Activated CD4-positive, alpha-beta memory T cell treated with anti-CD3 and anti-CD28 coated beads for 36 hours (primary cell): ENCODE measurements around the gene TRANK1. TPM values are rescaled to one million over a fixed set of nuclear protein-coding genes. Genes with fewer than 3 reads are reported as not detected.

Experiments
- CTCF ChIA-PET: fragments of 350-600 bp; sonication (Branson Sonifier 250); formaldehyde crosslinking; loops from one replicate; lab custom pipeline; 2021; ENCODE audit warnings: antibody characterized with exemption, inconsistent platforms; lab: Charles Lee
- POLR2A ChIA-PET: fragments of 350-600 bp; sonication (Branson Sonifier 250); formaldehyde crosslinking; loops from one replicate; lab custom pipeline; 2021; ENCODE audit warnings: antibody characterized with exemption; lab: Charles Lee
- DNase-seq: peaks from one replicate; pipeline ENCODE4 v3.0.0-alpha.2; 2020
- H3K27ac Mint-ChIP-seq: one replicate; pipeline ENCODE4 v1.8.0; 2021; ENCODE audit warnings: mixed read lengths
- H3K27me3 Mint-ChIP-seq: one replicate; pipeline ENCODE4 v1.8.0; 2021; ENCODE audit warnings: mixed read lengths
- H3K36me3 Mint-ChIP-seq: one replicate; pipeline ENCODE4 v1.8.0; 2021; ENCODE audit warnings: mixed read lengths
- H3K4me1 Mint-ChIP-seq: one replicate; pipeline ENCODE4 v1.8.0; 2021; ENCODE audit warnings: low read depth, mixed read lengths
- H3K4me3 Mint-ChIP-seq: one replicate; pipeline ENCODE4 v1.8.0; 2021; ENCODE audit warnings: mild to moderate bottlenecking, mixed read lengths
- H3K9me3 Mint-ChIP-seq: one replicate; pipeline ENCODE4 v1.8.0; 2021; ENCODE audit warnings: mixed read lengths
- intact Hi-C: fragments of 100-400 bp; cut with micrococcal nuclease; formaldehyde crosslinking; loops from one replicate; pipeline ENCODE4 v1.15.1; 2023
- total RNA-seq, 2 experiments: library from RNA; stranded (reverse); gene quantifications; one replicate each; pipeline ENCODE4 v1.2.3, GENCODE V29; 2021

The TRANK1 gene
- total RNA-seq, 2 experiments from 2014 or later: 11.7 to 17.1 TPM

GRCh38 chr3:36786921-36787890, 157.6 kb downstream of the TRANK1 start:
- ChIA-PET POLR2A (no interaction called here), CTCF (no interaction called here)
- Mint-ChIP-seq H3K36me3 (no peaks in the 10 kb centered on the region), H3K4me1 (no peaks in the 10 kb centered on the region), H3K4me3 (no peak overlapping the region), H3K27ac (no peak overlapping the region), H3K9me3 (no peaks in the 10 kb centered on the region), H3K27me3 (peaks cover 10% of the 10 kb centered on the region)
- no peak for DNase-seq
- intact Hi-C loops: no loop called here

- Mint-ChIP-seq H3K4me1 (no peaks in the 10 kb centered on the region), H3K27me3 (peaks cover 14% of the 10 kb centered on the region), H3K36me3 (no peaks in the 10 kb centered on the region), H3K27ac (no peak overlapping the region), H3K4me3 (no peak overlapping the region), H3K9me3 (no peaks in the 10 kb centered on the region)
- DNase-seq: no peak
- intact Hi-C loops: no loop called here
- ChIA-PET POLR2A (no interaction called here), CTCF (no interaction called here)
These were observed 160.7 kb downstream of the TRANK1 start for GRCh38 chr3:36784138-36784635.

- Mint-ChIP-seq H3K4me3 (no peak overlapping the region), H3K27me3 (peaks cover 8% of the 10 kb centered on the region), H3K27ac (no peak overlapping the region), H3K4me1 (no peaks in the 10 kb centered on the region), H3K9me3 (no peaks in the 10 kb centered on the region), H3K36me3 (no peaks in the 10 kb centered on the region)
- intact Hi-C loops: no loop called here
- no peak for DNase-seq
- POLR2A ChIA-PET: no interaction called here
- CTCF ChIA-PET: no interaction called here
These were observed 167.2 kb downstream of the TRANK1 start for GRCh38 chr3:36777424-36778218.

Other genes starting within 250 kb of the TRANK1 start
- gene DCLK3, start 180.5 kb downstream of the TRANK1 start, total RNA-seq: not detected
- gene EPM2AIP1, start 48.1 kb upstream of the TRANK1 start, total RNA-seq: 10 to 100 TPM; 11.7 to 16.7 TPM
- 100 to 1,000 TPM in 1 of 2 experiments, 10 to 100 TPM in 1; 85.8 to 102 TPM for gene MLH1, start 48.5 kb upstream of the TRANK1 start, total RNA-seq
- gene LRRFIP2, start 229.5 kb upstream of the TRANK1 start, total RNA-seq: 10 to 100 TPM; 25.9 to 30.7 TPM